HG03378 (cell line): ENCODE measurements around the gene ZNF771.
"Not testable (repeated sequence)": the region's sequence is repeated elsewhere in the genome, so short reads cannot be mapped to it uniquely, and the experiment has no call there.

ENCODE experiments used
- ATAC-seq: cut with Tn5 transposase; IDR thresholded peaks from one replicate; pipeline ENCODE4 v1.9.1; 2021; ENCODE audit warnings: mild to moderate bottlenecking, moderate library complexity; ENCODE audit not compliant: unreplicated experiment

Gene ZNF771

GRCh38 chr16:30375864-30376263, 31.5 kb upstream of the ZNF771 start:
- no peak for ATAC-seq

DNA sequence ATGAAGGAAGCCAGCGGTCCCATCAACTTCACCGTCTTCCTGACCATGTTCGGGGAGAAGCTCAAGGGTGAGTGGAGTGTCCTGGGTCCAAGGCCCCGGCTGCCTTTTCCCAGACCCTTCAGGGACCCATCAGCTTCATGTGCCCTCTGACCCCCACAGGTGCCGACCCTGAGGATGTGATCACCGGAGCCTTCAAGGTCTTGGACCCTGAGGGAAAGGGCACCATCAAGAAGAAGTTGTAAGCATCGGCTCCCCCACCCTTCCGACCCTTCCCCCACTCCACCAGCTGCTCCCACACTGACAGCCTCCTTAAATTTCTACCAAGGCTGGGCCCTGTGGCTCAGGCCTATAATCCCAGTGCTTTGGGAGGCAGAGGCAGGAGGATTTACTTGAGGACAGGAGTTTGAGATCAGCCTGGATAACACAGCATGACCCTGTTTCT, 30.9 kb upstream of the ZNF771 start:
- no peak for ATAC-seq

- ATAC-seq, result no peak
Measured at GRCh38 chr16:30377050-30377811, 30.2 kb upstream of the ZNF771 start.

DNA sequence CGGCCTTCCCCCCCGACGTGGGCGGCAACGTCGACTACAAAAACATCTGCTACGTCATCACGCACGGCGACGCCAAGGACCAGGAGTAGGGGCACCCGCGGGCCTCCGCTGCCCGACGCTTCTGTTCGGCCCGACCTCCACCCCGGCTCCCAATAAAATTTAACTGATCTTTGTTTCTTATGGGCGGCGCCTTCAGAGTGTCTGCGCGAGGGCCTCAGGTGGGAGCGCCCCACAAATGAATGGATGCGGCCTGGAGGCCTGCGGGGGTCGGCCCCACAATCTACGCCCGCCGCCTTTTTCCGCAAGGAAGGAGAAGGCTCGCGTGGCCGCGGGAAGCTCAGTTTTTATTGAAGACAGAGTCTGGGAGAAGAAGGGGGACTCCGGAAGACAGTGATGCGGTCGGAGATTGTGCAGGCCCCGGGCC, 29.6 kb upstream of the ZNF771 start:
- ATAC-seq, result peak; percentile 36

GRCh38 chr16:30378236-30379157, 28.9 kb upstream of the ZNF771 start:
- peak; percentile 71 for ATAC-seq

- ATAC-seq, result no peak
Measured at GRCh38 chr16:30379158-30379783, 28.1 kb upstream of the ZNF771 start.

DNA sequence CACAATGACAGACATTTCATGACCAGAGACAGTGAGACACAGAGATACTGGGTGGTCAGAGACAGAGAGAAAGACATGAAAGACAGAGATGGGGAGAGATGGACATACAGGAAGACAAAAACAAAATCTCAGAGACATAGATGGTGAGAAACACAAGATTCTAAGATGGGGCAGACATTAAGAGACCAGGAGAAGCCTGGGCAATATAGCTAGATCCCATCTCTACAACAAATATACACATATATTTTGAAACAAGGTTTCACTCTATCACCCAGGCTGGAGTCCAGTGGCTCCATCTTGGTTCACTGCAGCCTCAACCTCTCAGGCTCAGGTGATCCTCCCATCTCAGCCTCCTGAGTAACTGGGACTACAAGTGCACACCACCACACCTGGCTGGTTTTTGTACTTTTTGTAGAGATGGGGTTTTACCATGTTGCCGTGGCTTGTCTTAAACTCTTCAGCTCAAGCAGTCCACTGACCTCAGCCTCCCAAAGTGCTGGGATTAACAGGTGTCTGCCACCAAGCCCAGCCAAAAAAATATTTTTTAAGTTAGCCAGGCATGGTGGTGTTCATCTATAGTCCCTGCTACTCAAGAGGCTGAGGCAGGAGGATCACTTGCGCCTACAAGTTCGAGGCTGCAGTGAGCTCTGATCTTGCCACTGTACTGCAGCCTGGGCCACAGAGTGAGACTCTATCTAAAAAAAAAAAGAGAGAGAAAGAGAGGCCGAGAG, 27.2 kb upstream of the ZNF771 start:
- ATAC-seq, result no peak

GRCh38 chr16:30380803-30381208, 26.6 kb upstream of the ZNF771 start:
- ATAC-seq, result no peak

DNA sequence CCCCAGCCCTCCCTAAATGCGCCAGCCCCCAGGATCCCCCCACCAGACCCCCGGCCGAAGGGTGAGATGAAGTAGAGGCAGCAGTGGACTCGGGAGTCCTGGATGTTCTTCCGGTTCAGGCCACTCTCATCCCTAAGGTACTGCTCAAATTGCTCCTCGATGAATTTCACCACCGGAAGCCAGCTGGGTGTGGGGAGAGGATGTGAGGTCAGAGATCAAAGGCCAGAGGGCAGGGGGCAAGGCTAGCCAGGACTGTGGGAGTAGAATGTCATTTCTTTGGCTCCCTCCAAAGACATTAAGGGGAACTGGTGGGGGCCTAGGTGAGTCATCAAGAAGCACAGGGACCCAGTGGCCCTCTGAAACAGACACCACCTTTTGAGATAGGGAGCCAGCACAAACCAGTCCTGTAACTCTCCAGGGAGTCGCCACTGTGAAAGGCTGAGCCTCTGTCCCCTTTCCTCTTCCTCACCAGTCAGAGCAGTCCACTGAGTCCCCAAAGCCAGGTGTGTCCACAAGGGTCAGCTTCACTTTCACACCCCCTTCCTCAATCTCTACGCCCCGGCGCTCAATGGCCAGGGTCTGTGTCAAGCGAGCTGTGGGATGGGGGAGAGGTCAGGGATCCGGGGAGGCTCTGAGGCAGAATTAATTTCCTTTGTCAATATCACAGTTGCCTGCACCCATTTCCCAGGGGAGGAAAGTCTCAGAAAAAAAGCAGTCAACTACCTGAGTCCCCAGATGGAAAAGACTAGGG, 25.9 kb upstream of the ZNF771 start:
- no peak for ATAC-seq

- no peak for ATAC-seq
Measured at GRCh38 chr16:30382111-30382881, 25.1 kb upstream of the ZNF771 start, which contains the start of gene SEPTIN1. Gene SEPTIN1, minus strand, starts transcription at chr16:30382561. Its CDS starts 19 bp downstream, at chr16:30382542.

DNA sequence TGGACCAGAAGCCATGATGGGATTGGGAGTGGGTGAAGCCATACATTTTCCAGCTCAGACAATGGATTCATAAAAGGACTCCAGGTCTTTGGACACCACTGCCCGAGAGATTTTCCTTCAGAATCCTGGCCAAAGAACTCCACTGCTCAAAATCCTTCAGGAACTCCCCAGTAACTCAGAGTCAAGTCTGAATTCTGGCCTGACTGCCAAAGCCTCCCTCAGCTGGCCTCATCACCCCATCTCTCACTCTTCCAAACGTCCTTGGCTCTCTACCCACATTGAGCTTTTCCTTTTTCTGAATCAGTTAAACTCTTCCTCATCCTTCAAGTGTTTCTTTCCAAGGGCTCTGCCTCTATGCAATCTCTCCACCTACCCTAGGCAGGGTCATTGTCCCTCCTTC, 23.9 kb upstream of the ZNF771 start:
- ATAC-seq, result no peak

DNA sequence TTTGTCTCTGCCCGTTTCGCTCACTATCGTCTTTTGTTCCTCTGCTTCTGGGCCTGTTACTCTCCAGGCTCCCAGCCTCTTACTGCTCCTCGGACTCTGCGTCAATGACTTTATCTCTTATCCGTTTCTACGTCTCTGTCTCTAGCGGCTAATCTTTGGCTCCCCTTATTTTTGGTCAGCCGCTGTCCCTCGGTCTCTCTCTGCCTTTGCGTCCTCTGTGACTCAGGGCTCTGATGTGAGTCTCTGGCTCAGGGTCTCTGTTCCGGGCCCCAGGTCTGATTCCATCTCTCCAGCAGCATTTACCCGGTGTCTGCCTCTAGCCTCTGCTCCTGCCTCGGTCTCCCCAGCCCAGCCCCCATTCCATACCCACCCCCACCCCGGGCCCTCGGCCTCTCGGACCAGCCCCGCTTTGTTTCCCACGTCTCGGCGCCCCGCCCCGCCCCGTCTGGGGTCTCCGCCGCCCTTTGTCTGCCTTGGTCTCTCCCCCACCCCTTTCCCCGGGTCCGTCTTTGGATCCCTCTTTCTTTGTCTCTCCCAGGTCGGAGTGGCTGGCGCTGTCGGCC, 12.7 kb upstream of the ZNF771 start:
- ATAC-seq, result no peak

DNA sequence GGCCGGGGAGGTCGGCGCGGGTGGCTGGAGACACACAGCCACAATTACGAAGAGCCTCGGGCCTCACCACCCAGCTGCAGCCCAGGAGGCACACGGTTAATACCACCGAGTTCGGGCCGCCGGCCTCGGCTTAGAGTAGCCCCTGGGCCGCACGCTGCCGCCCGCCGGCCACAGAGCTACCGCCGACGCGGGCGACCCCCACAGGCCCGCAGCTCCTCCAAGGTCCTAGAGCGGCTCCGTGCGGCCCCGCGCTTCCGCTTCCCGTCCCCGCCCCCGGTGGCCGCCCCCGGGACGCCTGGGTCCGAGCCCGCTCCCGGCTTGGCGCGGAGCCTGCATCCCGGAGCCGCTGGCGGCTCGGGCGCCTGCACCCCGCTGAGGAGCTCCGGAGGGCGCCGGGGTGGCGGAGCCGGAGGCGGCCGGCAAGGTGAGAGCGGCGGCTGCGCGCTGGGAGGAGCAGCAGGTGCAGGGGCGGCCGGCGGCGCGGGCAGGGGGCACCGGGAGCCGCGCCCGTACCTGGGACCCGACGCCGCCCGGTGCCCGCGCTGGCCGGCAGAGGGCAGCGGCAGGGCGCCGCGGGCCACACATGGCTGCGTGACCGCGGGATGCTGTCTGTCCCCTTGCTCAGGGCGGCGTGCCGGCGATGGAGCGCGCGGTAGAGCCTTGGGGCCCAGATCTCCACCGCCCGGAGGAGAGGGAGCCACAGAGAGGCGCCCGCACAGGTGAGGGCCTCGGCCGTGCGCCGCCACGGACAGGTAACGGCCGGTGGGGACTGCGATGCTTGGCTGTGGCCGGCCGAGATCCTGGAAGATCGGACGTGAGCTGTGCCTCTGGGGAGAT, 12.0 kb upstream of the ZNF771 start, which contains the start of gene ZNF48:
Gene ZNF48 (plus strand): TSS at position 266 of the 837 bp plus-strand sequence. CDS start 375 bp downstream, at position 641.
- no peak for ATAC-seq

DNA sequence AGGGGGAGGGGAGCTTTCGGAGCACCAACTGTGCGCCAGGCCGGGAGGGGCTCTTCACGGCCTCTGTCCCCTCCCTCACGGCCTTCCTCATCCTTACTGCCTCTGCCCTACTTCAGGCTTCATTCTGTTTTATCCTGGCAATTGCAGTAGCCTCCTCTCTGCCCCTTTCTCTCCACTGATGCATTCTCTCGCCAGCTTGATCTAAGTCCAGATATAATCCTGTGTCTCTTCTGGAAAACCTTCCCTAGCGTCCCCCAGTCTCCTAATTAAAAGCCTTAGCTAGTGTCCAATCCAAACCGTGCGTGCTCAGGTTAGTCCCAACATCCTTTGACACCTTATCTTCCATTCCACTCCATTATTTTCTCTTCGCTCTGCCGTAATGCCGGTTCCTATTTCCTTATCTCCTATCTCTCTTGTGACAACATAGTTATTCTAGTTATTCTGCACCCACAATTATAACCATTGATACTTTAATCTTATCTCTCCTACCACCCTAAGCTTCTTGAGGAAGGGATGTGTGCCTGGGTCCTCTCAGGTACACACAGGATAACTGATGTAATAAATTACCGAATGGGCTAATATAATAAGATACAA, 11.3 kb upstream of the ZNF771 start:
- no peak for ATAC-seq

DNA sequence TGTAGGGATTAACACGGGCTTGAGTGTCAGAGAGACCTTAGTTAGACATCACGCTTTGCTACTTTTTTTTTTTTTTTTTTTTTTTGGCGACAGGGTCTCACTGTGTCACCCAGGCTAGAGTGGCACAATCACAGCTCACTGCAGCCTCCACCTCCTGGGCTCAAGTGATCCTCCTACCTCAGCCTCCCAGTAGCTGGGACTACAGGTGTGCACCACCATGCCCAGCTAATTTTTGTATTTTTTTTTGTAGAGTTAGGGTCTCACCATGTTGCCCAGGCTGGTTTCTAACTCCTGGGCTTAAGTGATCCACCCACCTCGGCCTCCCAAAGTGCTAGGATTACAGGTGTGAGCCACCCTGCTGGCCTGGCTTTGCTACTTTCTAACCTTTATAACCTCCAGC, 10.8 kb upstream of the ZNF771 start:
- ATAC-seq, result not testable (repeated sequence)

GRCh38 chr16:30397056-30397455, 10.3 kb upstream of the ZNF771 start:
- ATAC-seq, result no peak
